Psoas muscle (tissue), 8 donors: Measurements from ENCODE around the gene REM2. TPM values are rescaled to one million over a fixed set of nuclear protein-coding genes. Genes with fewer than 3 reads are reported as not detected.
A peak's percentile ranks its signal among the peaks of the same experiment; 100 is the strongest.

Source experiments
- ATAC-seq, 4 donors: fragments of 200-7000 bp; cut with Tn5 transposase; one replicate each; pipeline ENCODE4 v1.9.1; 2020; ENCODE audit warnings: moderate library complexity in 3 of 4, mild to moderate bottlenecking in 2 of 4
- DNase-seq, 2 donors: peaks; one replicate each; pipeline ENCODE4 v3.0.0-alpha.2; 2020
- H3K27ac ChIP-seq: fragments of 200-600 bp; one replicate; pipeline ENCODE4 v1.8.0; 2022
- H3K27me3 ChIP-seq, 3 donors: fragments of 200-600 bp in 1 of 3; one replicate each; pipeline versions ENCODE4 v1.6.1 to v1.8.0; 2013 to 2022; ENCODE audit warnings: low read length in 2 of 3, mild to moderate bottlenecking in 2 of 3, moderate library complexity in 1 of 3; ENCODE audit not compliant: insufficient read depth in 3 of 3
- H3K36me3 ChIP-seq, 2 donors: fragments of 200-600 bp in 1 of 2; one replicate each; pipeline versions ENCODE4 v1.6.1 to v1.8.0; 2013 to 2022; ENCODE audit warnings: low read depth in 1 of 2, mild to moderate bottlenecking in 1 of 2, moderate library complexity in 1 of 2; ENCODE audit not compliant: insufficient read depth in 1 of 2
- H3K4me1 ChIP-seq: fragments of 200-600 bp; one replicate; pipeline ENCODE4 v1.8.0; 2022
- H3K4me3 ChIP-seq: fragments of 200-600 bp; one replicate; pipeline ENCODE4 v1.8.0; 2022; ENCODE audit warnings: mild to moderate bottlenecking
- H3K9me3 ChIP-seq: fragments of 200-600 bp; one replicate; pipeline ENCODE4 v1.8.0; 2022
- WGBS, 3 donors: extraction: QIAGEN DNeasy Blood & Tissue Kit; methylation state at CpG; one replicate each; pipeline versions ENCODE4 v1.1.6 to v1.1.7; 2013; 5-methylcytosine and 5-hydroxymethylcytosine counted together
- intact Hi-C, 2 donors: fragments of 100-400 bp; cut with DNase I; formaldehyde crosslinking; loops; one replicate each; pipeline versions ENCODE4 v1.11.0 to v1.14.2; 2022
- polyA plus RNA-seq, 3 donors: library from polyadenylated mRNA; stranded (reverse); fragments of 200-250 nt; gene quantifications; one replicate each; pipeline ENCODE4 v1.2.3, GENCODE V29; 2013
- total RNA-seq, 4 donors: library from RNA; stranded (reverse); fragmentation: NEBNext Ultra II Directional in 2 of 4; extraction: Animal tissue kit (Norgen Biotek cat#: 25700) in 2 of 4; gene quantifications; one replicate each; pipeline versions ENCODE4 v1.2.1 to v1.2.4, GENCODE V29; 2021 to 2023
- TF ChIP-seq, protein P1 (sequence below): fragments of 200-600 bp; IDR thresholded peaks from one replicate; pipeline ENCODE4 v1.8.0; 2022; ENCODE audit warnings: antibody characterized with exemption
- donor health status: healthy with polysubstance abuse.
- donor health status: DM: no; HTN: no; CAD: no; lungs with moderate emphysema.
- donor health status: Bipolar disorder and iron deficiency.
- donor health status: healthy.
- donor health status: DM: yes; HTN: yes; CAD: no.
- donor health status: DM: no; HTN: no; CAD: no.
- donor health status: DM: no; HTN: no; CAD: no.
- donor health status: DM: yes; HTN: yes; CAD: no.

The REM2 gene
- total and polyA plus RNA-seq, 7 donors: 0.05 to 0.34 (median 0.18) TPM; not detected in 2

- H3K36me3 ChIP-seq: no peaks in the 10 kb centered on the region
- H3K27ac ChIP-seq: no peak overlapping the region
- TF ChIP-seq, protein P1, sequence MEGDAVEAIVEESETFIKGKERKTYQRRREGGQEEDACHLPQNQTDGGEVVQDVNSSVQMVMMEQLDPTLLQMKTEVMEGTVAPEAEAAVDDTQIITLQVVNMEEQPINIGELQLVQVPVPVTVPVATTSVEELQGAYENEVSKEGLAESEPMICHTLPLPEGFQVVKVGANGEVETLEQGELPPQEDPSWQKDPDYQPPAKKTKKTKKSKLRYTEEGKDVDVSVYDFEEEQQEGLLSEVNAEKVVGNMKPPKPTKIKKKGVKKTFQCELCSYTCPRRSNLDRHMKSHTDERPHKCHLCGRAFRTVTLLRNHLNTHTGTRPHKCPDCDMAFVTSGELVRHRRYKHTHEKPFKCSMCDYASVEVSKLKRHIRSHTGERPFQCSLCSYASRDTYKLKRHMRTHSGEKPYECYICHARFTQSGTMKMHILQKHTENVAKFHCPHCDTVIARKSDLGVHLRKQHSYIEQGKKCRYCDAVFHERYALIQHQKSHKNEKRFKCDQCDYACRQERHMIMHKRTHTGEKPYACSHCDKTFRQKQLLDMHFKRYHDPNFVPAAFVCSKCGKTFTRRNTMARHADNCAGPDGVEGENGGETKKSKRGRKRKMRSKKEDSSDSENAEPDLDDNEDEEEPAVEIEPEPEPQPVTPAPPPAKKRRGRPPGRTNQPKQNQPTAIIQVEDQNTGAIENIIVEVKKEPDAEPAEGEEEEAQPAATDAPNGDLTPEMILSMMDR: no peak
- no peaks in the 10 kb centered on the region for H3K27me3 ChIP-seq
- H3K9me3 ChIP-seq: no peaks in the 10 kb centered on the region
- no peak overlapping the region for H3K4me3 ChIP-seq
- H3K4me1 ChIP-seq: no peaks in the 10 kb centered on the region
- ATAC-seq (no peak), DNase-seq (no peak)
- intact Hi-C loops: no loop called here
These were observed 21.4 kb upstream of the REM2 start for GRCh38 chr14:22861651-22862050.

DNA sequence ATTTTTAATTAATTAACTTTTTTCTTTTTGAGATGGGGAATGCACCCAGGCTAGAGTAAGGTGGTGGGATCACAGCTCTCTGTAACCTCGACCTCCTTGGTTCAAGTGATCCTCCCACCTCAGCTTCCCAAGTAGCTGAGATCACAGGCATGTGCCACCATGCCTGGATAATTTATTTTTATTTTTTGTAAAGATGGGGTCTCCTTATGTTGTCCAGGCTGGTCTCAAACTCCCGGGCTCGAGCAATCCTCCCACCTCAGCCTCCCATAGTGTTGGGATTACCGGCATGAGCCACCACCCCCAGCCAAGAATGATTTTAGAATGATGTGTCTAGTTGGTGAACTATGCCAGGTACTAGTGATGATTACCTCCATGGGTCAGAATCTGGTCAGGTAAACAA lies 18.0 kb upstream of the REM2 start:
- no peaks in the 10 kb centered on the region for H3K36me3 ChIP-seq
- peaks cover under 1% of the 10 kb centered on the region for H3K4me1 ChIP-seq
- WGBS, 3 donors: 84 to 90% (median 89%) methylated on average over 4 of the region's 4 CpGs
- ATAC-seq: no peak
- intact Hi-C loops: no loop called here
- peak in 1 of 2 donors; percentile 11 for DNase-seq
- H3K9me3 ChIP-seq: no peaks in the 10 kb centered on the region
- no peak overlapping the region for H3K4me3 ChIP-seq
- H3K27ac ChIP-seq: no peak overlapping the region
- no peaks in the 10 kb centered on the region for H3K27me3 ChIP-seq
- TF ChIP-seq, protein P1: no peak

- H3K9me3 ChIP-seq: no peaks in the 10 kb centered on the region
- WGBS, 3 donors: 52 to 70% (median 67%) methylated on average over 6 of the region's 6 CpGs
- H3K4me3 ChIP-seq: no peak overlapping the region
- peaks cover 8% of the 10 kb centered on the region for H3K4me1 ChIP-seq
- no peaks in the 10 kb centered on the region for H3K36me3 ChIP-seq
- intact Hi-C loops: no loop called here
- ATAC-seq (no peak), DNase-seq (no peak)
- TF ChIP-seq, protein P1: no peak
- no peaks in the 10 kb centered on the region for H3K27me3 ChIP-seq
- no peak overlapping the region for H3K27ac ChIP-seq
These were observed 17.3 kb upstream of the REM2 start for GRCh38 chr14:22865424-22866405.

DNA sequence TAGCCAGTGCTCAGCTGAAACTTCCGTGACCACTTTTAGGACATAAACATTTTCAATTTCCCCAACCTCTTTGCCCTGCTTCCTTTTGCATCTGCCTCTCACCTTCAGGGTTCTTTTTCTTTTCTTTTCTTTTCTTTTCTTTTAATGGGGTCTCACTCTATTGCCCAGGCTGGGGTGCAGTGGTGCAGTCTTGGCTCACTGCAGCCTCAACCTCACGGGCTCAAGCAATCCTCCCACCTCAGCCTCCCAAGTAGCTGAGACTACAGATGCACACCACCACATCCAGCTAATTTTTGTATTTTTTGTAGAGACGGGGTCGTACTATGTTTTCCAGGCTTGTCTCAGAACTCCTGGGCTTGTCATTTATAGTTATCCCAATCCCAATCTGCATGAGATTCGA lies 16.1 kb upstream of the REM2 start:
- TF ChIP-seq, protein P1: no peak
- Histone ChIP-seq H3K27me3 (no peaks in the 10 kb centered on the region), H3K9me3 (no peaks in the 10 kb centered on the region), H3K27ac (no peak overlapping the region), H3K36me3 (no peaks in the 10 kb centered on the region), H3K4me3 (no peak overlapping the region), H3K4me1 (peaks cover 11% of the 10 kb centered on the region)
- WGBS, 3 donors: 92 to 95% (median 93%) methylated on average over 5 of the region's 5 CpGs
- DNase-seq (no peak), ATAC-seq (no peak)
- intact Hi-C loops: no loop called here
